ENCODE measurements around the gene SPRYD4. TPM values are rescaled to one million over a fixed set of nuclear protein-coding genes. Genes with fewer than 3 reads are reported as not detected.

SPRYD4 gene
- 1.8 and 2.4 TPM in 2 replicates for total RNA-seq

DNA sequence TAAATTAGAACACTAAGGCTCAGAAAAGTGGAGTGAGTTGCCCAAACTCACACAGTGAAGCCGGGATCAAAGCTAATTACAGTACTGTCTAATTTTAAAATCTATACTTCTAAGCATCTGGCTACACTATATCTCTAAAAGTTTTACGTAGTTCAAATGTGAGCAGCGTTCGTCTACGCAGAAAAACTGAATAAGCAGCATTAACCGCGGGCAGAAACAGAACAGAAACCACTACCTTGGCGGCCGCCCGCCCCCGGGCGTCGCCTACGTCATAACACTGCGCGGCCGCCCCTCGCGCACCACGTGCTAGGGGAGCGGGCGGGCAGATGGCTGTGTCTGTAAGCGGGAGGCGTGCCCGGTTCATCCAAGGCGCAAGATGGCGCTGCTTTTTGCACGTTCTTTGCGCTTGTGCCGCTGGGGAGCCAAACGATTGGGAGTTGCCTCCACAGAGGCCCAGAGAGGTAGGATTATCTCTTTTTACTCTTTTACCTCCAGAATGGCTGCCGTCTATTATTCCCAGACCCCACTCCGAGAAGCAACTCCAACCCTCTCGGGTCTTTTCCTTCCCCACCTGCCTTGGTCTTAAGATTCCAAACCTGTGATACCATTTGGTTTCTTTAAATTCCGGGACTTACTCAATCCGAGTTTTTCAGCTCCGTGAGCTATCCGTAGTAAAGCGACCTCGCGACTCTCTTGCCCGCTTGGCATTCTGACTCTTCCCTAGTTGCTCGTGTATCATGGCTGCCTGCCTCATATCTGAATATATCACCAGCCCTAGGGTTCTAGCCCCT is at the start of gene SPRYD4:
Gene SPRYD4 (plus strand): TSS at position 363 of the 791 bp plus-strand sequence. CDS start 14 bp downstream, at position 377.

DNA sequence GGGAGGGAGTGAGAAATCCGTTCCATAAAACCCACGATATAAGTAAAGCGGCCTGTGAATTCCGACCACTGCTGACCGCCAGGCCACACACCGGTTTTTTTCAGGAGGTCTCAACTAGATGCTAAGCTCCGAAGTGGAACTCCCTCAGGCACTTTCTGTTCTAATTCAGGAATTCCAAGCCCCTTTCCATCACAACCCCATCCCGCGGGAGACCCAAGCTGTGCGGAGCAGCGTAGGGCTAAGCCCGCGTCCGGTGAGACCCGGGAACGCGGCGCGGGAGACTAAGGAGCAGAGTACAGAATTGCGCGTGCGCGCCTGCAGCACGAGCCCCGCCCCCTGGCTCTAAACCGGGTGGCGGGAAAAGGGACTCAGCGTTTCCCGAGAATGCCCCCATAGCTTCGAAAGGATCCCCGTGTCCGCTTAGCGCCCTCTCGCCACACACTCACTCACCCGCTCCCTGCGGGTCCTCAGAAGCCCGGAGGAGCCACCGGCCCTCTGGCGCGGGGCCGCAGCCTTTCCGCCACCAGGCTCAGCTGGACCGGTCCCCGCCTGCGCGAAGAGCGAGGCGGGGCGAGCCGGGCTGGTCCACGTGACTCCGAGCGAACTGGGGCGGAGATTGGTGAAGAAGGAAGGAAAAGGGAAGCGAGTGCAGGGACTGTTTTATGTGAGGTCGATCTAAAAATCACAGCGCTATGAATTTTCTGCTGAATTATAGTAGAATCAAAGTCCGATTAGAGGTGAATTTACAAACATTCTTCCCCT is 19.3 kb upstream of the SPRYD4 start, which contains the start of gene TIMELESS:
Gene TIMELESS (minus strand): TSS at position 567 of the 762 bp plus-strand sequence. CDS start 15,256 bp downstream, outside the sequence.

DNA sequence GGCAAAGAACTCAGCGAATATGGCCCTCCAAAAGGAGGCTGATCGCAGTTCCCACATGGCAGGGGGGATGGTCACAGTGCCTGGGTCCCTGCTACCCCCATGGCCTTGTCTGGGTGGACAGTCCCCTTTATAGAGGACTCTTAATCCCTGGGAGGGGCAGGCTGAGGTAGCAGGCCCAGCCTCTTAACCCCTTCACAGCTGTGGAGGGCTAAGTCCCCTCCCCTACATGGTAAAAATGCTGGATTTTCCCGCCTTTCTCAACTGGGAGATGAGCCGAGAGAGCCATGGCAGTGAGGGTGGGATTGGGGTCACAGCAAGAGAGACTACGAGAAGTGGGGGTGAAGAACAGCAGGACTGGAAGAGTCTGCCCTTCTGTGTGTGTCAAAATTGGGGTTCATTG is 13.8 kb upstream of the SPRYD4 start, which contains the start of gene MIP:
Gene MIP (minus strand): TSS at position 101 of the 400 bp plus-strand sequence. CDS start 44 bp downstream, at position 57.

GRCh38 chr12:56488041-56488955 is 19.9 kb downstream of the SPRYD4 start, which contains the start of gene GLS2:
Gene GLS2 (minus strand): TSS chr12:56488161. CDS start chr12:56488118, 43 bp downstream.

GRCh38 chr12:56521590-56522371 is 53.4 kb downstream of the SPRYD4 start, which contains the start of gene RBMS2:
Gene RBMS2 (plus strand): TSS chr12:56521820. CDS start chr12:56522024, 204 bp downstream.

Other genes starting within 250 kb of the SPRYD4 start
- 67.9 and 98.9 TPM in 2 replicates for gene RNF41, start 246.7 kb upstream of the SPRYD4 start, total RNA-seq
- 14.5 and 31.6 TPM in 2 replicates for gene NABP2, start 244.2 kb upstream of the SPRYD4 start, total RNA-seq
- gene SLC39A5, start 238.5 kb upstream of the SPRYD4 start, total RNA-seq, result 0.39 TPM in 1 of 2 replicates, not detected in the other
- gene ANKRD52, start 210.2 kb upstream of the SPRYD4 start, total RNA-seq, result 26.7 and 53.0 TPM in 2 replicates
- gene COQ10A, start 201.6 kb upstream of the SPRYD4 start, total RNA-seq, result 19.1 and 20.4 TPM in 2 replicates
- gene CS, start 168.2 kb upstream of the SPRYD4 start, total RNA-seq, result 101 and 133 TPM in 2 replicates
- gene CNPY2, start 152.6 kb upstream of the SPRYD4 start, total RNA-seq, result 80.1 and 106 TPM in 2 replicates
- gene PAN2, start 134.6 kb upstream of the SPRYD4 start, total RNA-seq, result 25.2 and 42.8 TPM in 2 replicates
- 0.22 TPM in 1 of 2 replicates, not detected in the other for gene IL23A, start 129.7 kb upstream of the SPRYD4 start, total RNA-seq
- 155 and 167 TPM in 2 replicates for gene STAT2, start 108.5 kb upstream of the SPRYD4 start, total RNA-seq
- not detected in 2 replicates for gene APOF, start 105.7 kb upstream of the SPRYD4 start, total RNA-seq
- 5.9 and 10.2 TPM in 2 replicates for gene TIMELESS, start 19.2 kb upstream of the SPRYD4 start, total RNA-seq
- gene MIP, start 13.9 kb upstream of the SPRYD4 start, total RNA-seq, result not detected in 2 replicates
- gene GLS2, start 19.6 kb downstream of the SPRYD4 start, total RNA-seq, result under 0.01 TPM in 1 of 2 replicates, not detected in the other
- 20.4 and 34.3 TPM in 2 replicates for gene RBMS2, start 53.2 kb downstream of the SPRYD4 start, total RNA-seq
- 48.0 and 58.9 TPM in 2 replicates for gene BAZ2A, start 161.7 kb downstream of the SPRYD4 start, total RNA-seq
- gene ATP5F1B, start 177.4 kb downstream of the SPRYD4 start, total RNA-seq, result 303 and 479 TPM in 2 replicates
- 58.5 and 72.6 TPM in 2 replicates for gene PTGES3, start 219.7 kb downstream of the SPRYD4 start, total RNA-seq